ENCODE results near the gene SYNE1. TPM values are rescaled to one million over a fixed set of nuclear protein-coding genes. Genes with fewer than 3 reads are reported as not detected.

The SYNE1 gene
- polyA plus RNA-seq, 1 donor, result 28.2 TPM

DNA sequence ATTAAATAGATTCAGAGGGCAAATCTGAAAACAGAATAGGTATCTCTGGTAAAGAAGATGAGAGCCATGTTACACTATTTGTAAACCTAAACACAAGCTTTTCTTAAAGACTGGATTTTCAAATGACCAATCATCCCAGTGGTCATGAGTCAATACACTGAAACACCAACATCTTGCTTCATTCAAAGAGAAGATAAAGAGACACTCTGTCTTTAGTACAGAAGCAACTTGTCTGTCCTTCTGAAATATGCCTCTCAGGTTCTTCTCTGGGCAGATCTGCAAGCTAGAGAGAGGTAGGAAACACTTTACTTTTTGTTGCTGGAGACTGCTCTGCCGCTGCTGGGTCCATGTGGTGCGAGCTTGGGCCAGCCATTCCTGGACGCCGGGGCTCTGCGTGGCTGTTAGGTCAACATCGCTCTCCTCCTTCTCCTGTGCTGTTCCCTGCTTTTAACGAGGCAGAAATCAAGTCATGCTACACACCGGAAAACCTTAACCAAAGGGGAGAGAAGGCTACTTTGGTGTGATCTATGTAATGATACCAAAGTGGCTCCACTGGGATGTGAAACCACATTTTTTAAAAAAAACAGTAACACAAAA is 368.2 kb downstream of the SYNE1 start:
- Histone ChIP-seq H3K4me1 (ENCODE audit: control insufficient read depth, insufficient read depth, low read length) (no peaks in the 10 kb centered on the region), H3K27me3 (ENCODE audit: control insufficient read depth, insufficient read depth, low read length) (no peaks in the 10 kb centered on the region), H3K9me3 (ENCODE audit: control insufficient read depth, low read depth, low read length) (no peaks in the 10 kb centered on the region), H3K36me3 (ENCODE audit: control insufficient read depth, insufficient read depth, low read length) (peaks cover 6% of the 10 kb centered on the region), H3K4me3 (ENCODE audit: low read length) (no peak overlapping the region), H3K27ac (ENCODE audit: low read length) (no peak overlapping the region)
- WGBS (ENCODE audit: insufficient coverage, low lambda C conversion rate), result no CpG with 5 or more reads among the region's 8 CpGs
- DNase-seq, result no peak

DNA sequence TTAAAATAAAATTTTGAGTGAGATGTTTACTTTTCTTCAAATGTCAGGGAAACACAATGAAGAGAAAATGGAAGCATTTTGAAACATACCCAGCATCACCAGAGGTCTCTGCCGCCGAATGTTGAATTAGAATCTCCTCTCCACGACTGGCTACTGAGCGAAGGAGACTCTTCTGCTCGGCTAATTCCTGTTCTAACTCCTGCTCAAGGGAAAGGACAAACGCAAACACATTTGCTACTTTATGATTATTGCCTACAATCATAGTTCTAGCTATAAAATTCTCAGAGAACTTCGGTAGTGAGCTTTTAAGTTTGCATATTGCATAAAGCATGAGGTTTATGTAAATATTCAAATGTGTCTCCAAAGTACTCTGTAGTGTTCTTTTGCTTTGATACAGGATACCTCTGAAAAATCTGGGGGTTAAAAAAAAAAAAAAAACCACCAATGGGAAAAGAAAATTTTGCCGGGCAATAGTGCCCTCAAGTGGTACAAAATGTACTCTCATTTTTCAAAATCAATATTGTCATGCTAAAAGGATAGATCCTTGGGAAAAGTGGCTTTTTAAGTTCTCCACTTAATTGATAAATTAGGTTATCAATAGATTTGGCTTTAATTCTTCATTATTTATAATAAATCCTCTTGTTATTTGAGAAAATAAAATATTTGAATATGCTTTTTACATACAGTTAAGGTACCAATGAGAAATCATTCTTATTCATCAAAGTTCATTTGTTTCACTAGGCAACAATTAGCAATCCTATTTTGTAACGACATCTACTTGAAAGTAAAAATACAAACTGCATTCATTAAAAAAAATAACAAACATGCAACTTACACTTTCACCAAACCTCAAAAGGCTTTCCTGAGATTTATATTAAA is 369.0 kb downstream of the SYNE1 start:
- no peak overlapping the region for H3K27ac ChIP-seq (ENCODE audit: low read length)
- peak in 1 of 2 donors; percentile 22 for DNase-seq
- H3K36me3 ChIP-seq (ENCODE audit: control insufficient read depth, insufficient read depth, low read length), result peaks cover 6% of the 10 kb centered on the region
- no peaks in the 10 kb centered on the region for H3K27me3 ChIP-seq (ENCODE audit: control insufficient read depth, insufficient read depth, low read length)
- no peaks in the 10 kb centered on the region for H3K9me3 ChIP-seq (ENCODE audit: control insufficient read depth, low read depth, low read length)
- no peaks in the 10 kb centered on the region for H3K4me1 ChIP-seq (ENCODE audit: control insufficient read depth, insufficient read depth, low read length)
- no peak overlapping the region for H3K4me3 ChIP-seq (ENCODE audit: low read length)
- WGBS (ENCODE audit: insufficient coverage, low lambda C conversion rate), result 80% methylated on average over 1 of the region's 9 CpGs

DNA sequence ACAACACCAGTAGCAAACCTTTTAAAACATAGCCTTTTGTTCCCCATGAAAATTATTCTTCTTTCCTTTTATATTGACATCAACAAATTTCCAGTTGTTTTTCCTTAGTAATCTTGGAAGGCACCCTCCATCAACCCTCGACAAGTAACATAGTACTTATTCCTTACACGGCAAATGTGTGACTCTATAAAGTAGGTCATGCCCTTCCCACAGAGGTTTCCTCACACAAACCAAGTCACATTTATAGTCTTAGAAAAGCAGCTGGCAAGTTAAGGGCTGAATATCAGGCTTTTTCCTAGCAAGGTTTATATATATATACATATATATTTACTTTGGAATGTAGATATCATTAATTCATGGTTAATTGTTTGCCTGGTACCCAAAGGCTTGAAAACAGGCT is 371.5 kb downstream of the SYNE1 start:
- no CpG with 5 or more reads among the region's 2 CpGs for WGBS (ENCODE audit: insufficient coverage, low lambda C conversion rate)
- no peaks in the 10 kb centered on the region for H3K27me3 ChIP-seq (ENCODE audit: control insufficient read depth, insufficient read depth, low read length)
- H3K4me1 ChIP-seq (ENCODE audit: control insufficient read depth, insufficient read depth, low read length), result no peaks in the 10 kb centered on the region
- no peak overlapping the region for H3K27ac ChIP-seq (ENCODE audit: low read length)
- H3K36me3 ChIP-seq (ENCODE audit: control insufficient read depth, insufficient read depth, low read length), result peaks cover 16% of the 10 kb centered on the region
- DNase-seq, result no peak
- no peaks in the 10 kb centered on the region for H3K9me3 ChIP-seq (ENCODE audit: control insufficient read depth, low read depth, low read length)
- H3K4me3 ChIP-seq (ENCODE audit: low read length), result no peak overlapping the region

DNA sequence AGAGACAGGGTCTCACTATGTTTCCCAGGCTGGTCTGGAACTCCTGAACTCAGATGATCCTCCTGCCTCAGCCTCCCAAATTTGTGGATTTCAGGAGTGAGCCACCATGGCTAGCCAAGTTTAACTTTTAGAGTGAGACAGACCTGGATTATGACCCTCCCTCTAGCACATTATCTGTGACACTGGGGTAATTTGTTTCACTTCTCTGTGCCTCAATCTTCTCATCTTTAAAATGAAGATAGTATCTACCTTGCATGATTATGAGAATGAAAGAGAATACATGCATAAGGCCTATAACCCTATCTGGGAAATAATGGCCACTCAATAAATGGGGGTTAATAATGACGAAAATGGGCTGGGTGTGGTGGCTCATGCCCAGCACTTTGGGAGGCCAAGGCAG is 373.6 kb downstream of the SYNE1 start:
- DNase-seq, result no peak
- H3K36me3 ChIP-seq (ENCODE audit: control insufficient read depth, insufficient read depth, low read length), result peaks cover 17% of the 10 kb centered on the region
- no peaks in the 10 kb centered on the region for H3K4me1 ChIP-seq (ENCODE audit: control insufficient read depth, insufficient read depth, low read length)
- no peaks in the 10 kb centered on the region for H3K27me3 ChIP-seq (ENCODE audit: control insufficient read depth, insufficient read depth, low read length)
- H3K27ac ChIP-seq (ENCODE audit: low read length), result no peak overlapping the region
- no peaks in the 10 kb centered on the region for H3K9me3 ChIP-seq (ENCODE audit: control insufficient read depth, low read depth, low read length)
- WGBS (ENCODE audit: insufficient coverage, low lambda C conversion rate), result no CpG with 5 or more reads among the region's 1 CpG
- no peak overlapping the region for H3K4me3 ChIP-seq (ENCODE audit: low read length)

DNA sequence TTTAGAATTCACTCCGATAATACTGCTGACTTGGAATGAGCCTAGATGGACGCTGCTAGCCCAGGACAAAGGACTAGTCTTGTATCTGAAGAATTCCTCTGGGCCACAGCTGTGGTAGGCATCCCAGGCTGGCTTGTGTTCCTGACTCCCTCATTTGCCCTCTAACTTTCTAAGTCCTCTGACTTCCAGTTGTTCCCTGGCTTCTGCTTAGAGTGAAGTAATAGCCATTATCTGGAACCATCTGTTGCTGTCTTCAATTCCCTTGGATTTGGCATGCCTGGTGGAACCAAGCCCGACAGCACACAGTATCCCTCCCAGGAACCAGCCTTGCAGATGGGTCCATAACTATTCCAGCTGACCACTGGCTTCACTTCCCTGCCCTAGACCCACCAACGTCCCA is 376.0 kb downstream of the SYNE1 start:
- Histone ChIP-seq H3K9me3 (ENCODE audit: control insufficient read depth, low read depth, low read length) (no peaks in the 10 kb centered on the region), H3K4me1 (ENCODE audit: control insufficient read depth, insufficient read depth, low read length) (no peaks in the 10 kb centered on the region), H3K27ac (ENCODE audit: low read length) (no peak overlapping the region), H3K27me3 (ENCODE audit: control insufficient read depth, insufficient read depth, low read length) (no peaks in the 10 kb centered on the region), H3K4me3 (ENCODE audit: low read length) (no peak overlapping the region), H3K36me3 (ENCODE audit: control insufficient read depth, insufficient read depth, low read length) (peaks cover 20% of the 10 kb centered on the region)
- DNase-seq, result no peak
- WGBS (ENCODE audit: insufficient coverage, low lambda C conversion rate), result no CpG with 5 or more reads among the region's 4 CpGs

DNA sequence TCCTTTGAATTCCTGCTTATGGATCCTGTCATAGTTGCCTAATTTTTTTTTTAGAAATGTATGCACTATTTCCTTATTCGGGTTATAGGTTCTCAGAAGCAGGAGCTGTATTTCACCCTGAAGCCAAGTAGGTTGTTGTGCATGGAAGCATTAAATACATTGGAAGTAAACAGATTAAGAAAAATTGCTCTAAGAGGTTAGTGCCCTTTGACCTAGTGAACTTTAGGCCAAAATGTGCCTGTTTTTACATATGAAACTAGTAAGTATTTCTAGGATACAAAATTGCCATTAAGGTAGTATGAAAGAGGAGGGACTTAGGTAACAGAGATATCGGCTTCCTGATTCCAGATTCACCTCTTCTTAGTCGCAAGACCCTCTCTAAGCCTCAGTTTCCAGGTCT is 377.9 kb downstream of the SYNE1 start:
- Histone ChIP-seq H3K27me3 (ENCODE audit: control insufficient read depth, insufficient read depth, low read length) (no peaks in the 10 kb centered on the region), H3K9me3 (ENCODE audit: control insufficient read depth, low read depth, low read length) (no peaks in the 10 kb centered on the region), H3K36me3 (ENCODE audit: control insufficient read depth, insufficient read depth, low read length) (peaks cover 25% of the 10 kb centered on the region), H3K4me1 (ENCODE audit: control insufficient read depth, insufficient read depth, low read length) (no peaks in the 10 kb centered on the region), H3K27ac (ENCODE audit: low read length) (no peak overlapping the region), H3K4me3 (ENCODE audit: low read length) (no peak overlapping the region)
- no CpG with 5 or more reads among the region's 3 CpGs for WGBS (ENCODE audit: insufficient coverage, low lambda C conversion rate)
- DNase-seq, result no peak

DNA sequence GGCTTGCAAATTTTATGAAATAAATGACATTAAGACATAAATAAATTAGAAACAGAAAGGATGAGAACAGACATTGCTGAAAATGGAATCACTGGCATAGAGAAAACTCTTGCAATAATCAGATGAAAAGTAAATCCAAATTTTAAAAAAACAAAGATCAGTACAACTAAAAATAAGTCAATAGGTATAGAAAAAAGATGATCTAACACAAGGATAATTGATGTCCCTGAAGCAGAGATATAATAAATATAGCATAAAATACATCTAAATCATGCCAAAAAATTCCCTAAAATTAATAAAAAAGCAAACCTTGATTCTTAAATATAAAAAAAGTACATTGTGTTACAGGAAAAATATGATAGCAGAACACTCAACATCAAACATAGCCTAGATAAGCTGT is 379.6 kb downstream of the SYNE1 start:
- Histone ChIP-seq H3K9me3 (ENCODE audit: control insufficient read depth, low read depth, low read length) (no peaks in the 10 kb centered on the region), H3K4me3 (ENCODE audit: low read length) (no peak overlapping the region), H3K36me3 (ENCODE audit: control insufficient read depth, insufficient read depth, low read length) (peaks cover 19% of the 10 kb centered on the region), H3K27me3 (ENCODE audit: control insufficient read depth, insufficient read depth, low read length) (no peaks in the 10 kb centered on the region), H3K4me1 (ENCODE audit: control insufficient read depth, insufficient read depth, low read length) (no peaks in the 10 kb centered on the region), H3K27ac (ENCODE audit: low read length) (no peak overlapping the region)
- DNase-seq, result no peak

DNA sequence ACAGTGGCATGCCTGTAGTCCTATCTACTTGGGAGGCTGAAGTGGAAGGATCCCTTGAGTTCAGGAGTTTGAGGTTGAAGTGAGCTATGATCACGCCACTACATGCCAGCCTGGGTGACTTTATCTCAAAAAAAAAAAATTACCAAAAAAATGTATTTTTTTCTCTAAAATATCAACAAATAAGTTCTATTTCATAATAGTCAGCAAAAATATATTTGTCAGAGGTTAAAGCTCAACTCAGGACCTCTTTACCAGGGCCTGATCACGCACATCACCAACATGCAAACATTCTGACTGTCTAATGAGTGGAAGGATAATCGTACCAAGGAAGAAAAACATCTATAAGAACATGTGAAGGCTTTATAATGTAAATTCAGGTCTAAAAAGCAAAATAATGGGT is 387.0 kb downstream of the SYNE1 start:
- no peak for DNase-seq
- H3K36me3 ChIP-seq (ENCODE audit: control insufficient read depth, insufficient read depth, low read length), result peaks cover 2% of the 10 kb centered on the region
- H3K9me3 ChIP-seq (ENCODE audit: control insufficient read depth, low read depth, low read length), result no peaks in the 10 kb centered on the region
- no peak overlapping the region for H3K4me3 ChIP-seq (ENCODE audit: low read length)
- H3K27me3 ChIP-seq (ENCODE audit: control insufficient read depth, insufficient read depth, low read length), result no peaks in the 10 kb centered on the region
- WGBS (ENCODE audit: insufficient coverage, low lambda C conversion rate), result 100% methylated on average over 2 of the region's 3 CpGs
- H3K4me1 ChIP-seq (ENCODE audit: control insufficient read depth, insufficient read depth, low read length), result no peaks in the 10 kb centered on the region
- H3K27ac ChIP-seq (ENCODE audit: low read length), result no peak overlapping the region

DNA sequence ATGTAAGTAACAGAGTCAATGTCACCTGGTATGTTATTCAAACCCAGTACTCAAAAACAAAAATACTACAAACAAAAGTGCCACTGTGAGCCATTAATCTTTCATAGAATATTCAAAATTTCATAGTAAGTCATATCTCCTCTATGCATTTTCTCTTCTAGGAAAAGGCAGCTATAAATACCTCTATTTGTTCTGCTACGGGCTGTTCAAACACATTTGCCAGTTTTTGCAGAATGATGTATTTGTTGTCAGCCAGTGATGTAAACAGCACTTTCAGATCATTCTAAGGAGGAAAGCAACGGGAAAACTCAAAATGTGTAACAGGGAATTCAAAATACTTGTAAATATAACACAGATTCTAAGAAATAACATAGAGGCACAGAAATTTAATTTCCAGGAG is 388.2 kb downstream of the SYNE1 start:
- no peak overlapping the region for H3K4me3 ChIP-seq (ENCODE audit: low read length)
- no peak overlapping the region for H3K27ac ChIP-seq (ENCODE audit: low read length)
- no peaks in the 10 kb centered on the region for H3K4me1 ChIP-seq (ENCODE audit: control insufficient read depth, insufficient read depth, low read length)
- H3K27me3 ChIP-seq (ENCODE audit: control insufficient read depth, insufficient read depth, low read length), result no peaks in the 10 kb centered on the region
- no peak for DNase-seq
- no peaks in the 10 kb centered on the region for H3K9me3 ChIP-seq (ENCODE audit: control insufficient read depth, low read depth, low read length)
- peaks cover 2% of the 10 kb centered on the region for H3K36me3 ChIP-seq (ENCODE audit: control insufficient read depth, insufficient read depth, low read length)
- WGBS (ENCODE audit: insufficient coverage, low lambda C conversion rate), result 0% methylated on average over 1 of the region's 2 CpGs

DNA sequence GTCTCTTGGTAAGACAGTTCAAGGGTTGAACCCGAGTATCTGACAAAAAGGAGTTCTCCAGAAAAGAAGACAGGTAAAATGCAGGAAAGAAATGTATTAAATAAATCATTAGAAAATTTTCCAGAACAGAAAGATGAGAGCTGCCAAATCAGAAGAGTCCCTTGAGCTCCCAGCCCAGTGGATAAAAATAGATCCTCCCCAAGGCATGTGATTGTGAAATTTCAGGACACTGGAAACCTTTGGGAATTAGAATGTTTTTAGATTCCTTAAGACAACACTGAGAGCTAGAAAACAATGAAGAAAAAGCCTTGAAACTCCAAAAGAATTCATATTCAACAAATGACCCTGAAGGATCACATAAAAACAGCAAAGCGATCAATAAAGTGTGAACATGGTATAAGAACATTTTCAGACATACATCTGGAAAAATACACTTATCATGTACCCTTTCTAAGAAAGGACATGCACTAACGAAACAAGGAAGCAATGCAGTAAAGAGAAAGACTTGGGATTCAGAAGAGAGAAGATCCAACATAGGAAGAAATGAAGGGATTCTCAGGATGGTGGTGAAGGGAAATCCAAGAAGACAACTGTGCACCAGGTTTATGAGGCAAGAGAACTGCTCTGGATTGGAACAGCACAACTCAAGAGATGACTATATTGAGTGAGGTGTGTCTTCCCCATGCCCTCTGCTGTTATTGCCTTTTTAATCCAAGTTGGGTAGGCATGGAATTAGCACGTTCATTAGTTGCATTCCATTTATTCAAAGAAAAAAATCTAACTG is 390.4 kb downstream of the SYNE1 start:
- H3K4me1 ChIP-seq (ENCODE audit: control insufficient read depth, insufficient read depth, low read length), result no peaks in the 10 kb centered on the region
- no peaks in the 10 kb centered on the region for H3K9me3 ChIP-seq (ENCODE audit: control insufficient read depth, low read depth, low read length)
- 80% methylated on average over 2 of the region's 4 CpGs for WGBS (ENCODE audit: insufficient coverage, low lambda C conversion rate)
- no peak overlapping the region for H3K27ac ChIP-seq (ENCODE audit: low read length)
- H3K36me3 ChIP-seq (ENCODE audit: control insufficient read depth, insufficient read depth, low read length), result peaks cover 7% of the 10 kb centered on the region
- DNase-seq, result no peak
- H3K27me3 ChIP-seq (ENCODE audit: control insufficient read depth, insufficient read depth, low read length), result no peaks in the 10 kb centered on the region
- no peak overlapping the region for H3K4me3 ChIP-seq (ENCODE audit: low read length)
